ENCODE measurements around the gene ARL5A.
A peak's percentile ranks its signal among the peaks of the same experiment; 100 is the strongest.

ARL5A gene

DNA sequence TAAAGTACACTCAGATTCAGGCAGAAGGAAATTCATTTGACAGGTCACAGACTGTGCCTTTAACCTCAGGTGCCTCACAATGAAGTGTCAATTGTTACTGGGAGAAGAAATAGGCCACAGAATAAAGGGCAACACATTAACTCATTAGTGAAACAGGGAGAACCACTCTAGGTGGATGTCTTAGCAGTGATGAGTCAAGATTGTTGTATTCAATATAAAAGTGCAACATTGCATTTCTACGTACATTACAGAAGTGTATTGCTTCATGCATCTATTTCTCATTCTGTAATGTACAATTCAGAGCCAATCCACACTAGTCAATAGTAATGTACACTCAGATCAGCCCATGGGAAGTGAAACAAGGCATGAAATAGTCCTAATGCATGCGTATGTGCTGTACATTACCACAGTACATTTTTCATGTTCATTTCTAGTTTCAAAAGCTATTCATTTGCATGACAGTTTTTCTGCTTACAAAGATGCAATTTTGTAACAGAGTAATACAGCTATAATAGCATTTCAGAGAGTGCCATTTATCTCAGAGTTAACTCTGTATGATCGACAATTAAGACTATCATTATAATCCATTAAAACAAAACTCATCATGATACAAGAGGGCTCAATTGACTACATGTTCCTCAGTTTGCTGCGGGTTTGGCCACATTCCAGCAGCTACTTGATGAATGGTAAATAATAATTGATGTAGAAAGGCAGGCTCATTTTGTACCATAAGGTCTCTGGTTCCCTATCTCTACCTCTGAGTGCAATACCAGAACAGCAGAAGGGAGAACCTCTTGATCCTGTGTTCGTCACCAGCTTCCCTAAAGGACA, 12.2 kb upstream of the ARL5A start:
- no peak for DNase-seq

DNA sequence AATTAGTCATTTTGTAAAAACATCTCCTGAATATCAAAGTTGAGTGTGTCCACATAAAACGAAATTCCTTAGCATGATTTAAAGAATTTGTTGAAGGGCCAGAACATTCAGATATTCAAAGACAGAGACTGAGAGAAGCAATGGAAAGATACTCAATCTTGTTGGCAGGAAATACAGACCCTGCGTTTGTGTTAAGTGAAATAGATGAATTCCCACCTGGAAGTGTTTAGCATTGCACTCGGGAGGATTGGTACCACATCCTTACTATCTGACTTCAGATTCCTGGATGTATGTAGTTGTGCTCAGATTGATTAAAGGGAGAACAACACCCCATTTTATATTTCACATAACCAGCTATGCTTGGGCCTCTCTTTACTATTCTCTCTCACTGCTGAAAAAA, 9.7 kb upstream of the ARL5A start:
- DNase-seq, result no peak

DNA sequence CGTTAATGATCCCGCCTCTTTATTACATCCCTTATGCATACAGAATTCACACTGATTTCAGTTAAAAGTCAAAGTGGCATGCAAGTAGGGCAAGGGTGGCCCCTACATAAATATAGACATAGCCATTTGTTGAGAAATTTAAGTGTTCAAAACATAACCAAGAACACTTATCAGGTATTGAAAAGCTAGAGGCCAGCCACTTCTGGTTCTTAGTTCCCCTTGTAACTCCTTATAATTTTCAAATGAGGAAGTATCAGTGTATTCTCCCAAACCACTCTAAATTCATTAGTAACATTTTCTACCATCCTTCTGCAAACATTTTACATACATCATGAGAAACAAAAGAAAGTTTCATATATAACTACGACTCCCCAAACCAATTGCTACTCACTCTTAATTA, 5.8 kb upstream of the ARL5A start:
- no peak for DNase-seq

DNA sequence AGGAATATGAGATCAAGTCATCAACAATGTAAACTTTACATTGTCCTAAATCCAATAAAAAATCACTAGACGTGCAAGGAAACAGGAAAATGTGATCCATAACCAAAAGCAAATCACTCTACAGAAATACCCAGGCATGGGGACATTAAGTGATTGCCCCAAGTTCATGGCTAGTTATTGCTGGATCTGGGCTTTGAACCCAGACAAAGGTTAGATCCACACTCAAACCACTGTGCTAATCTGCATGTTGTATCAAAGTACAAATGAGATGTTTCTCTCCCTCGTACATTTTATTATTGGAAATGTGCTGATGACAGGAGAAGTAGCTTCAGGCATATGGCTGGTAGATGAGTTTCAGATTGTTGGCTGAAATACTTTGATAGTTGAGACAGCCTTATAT, 2.7 kb upstream of the ARL5A start:
- no peak for DNase-seq

DNA sequence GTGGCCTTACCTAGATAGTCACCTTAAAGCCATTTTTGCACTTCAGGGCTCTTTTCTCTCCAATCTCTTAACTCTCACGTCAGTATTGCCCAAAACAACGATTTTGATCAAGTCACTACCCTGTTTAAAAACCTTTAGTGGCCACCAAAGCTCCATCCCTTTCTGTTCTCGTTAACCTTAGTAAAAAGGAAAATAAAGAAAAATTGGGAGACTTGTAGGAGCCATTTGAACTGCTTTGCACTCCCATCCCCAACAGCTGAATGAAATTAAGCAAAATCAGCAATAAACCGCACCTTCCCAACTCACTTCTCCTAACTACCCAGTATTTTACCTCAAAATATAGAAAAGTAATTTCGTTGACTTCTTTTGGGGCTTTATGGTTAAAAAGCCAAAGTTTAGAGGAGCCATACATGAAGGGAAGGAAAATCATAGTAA, 686 bp upstream of the ARL5A start:
- DNase-seq, result no peak

DNA sequence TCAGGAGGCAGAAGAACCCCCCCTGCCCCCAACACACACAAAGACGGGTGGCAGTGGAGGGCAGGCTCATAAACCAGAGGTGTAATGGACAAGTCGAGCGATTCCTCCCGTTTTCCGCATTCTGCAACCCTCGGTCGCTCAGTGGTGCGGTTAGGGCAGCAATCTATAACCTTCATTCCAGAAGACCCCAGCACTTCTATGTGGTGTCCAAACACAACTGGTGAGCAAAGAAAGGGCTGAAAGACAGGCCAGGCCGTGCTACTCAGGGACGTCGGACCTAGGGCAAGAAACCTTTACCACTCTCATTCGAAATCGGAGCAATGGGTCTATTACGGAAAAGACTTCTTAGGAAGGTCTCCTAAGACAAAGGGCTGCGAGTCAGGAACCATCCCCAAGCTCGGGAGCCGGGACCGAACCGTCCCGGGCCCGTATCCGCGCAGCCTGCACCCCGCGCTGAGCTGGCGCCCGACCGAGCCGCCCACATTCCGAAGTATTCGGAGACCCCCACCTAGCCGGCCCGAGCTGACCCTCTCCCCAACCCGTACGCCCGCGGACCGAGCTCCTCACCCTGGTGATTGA, 568 bp downstream of the ARL5A start:
- peak in 7 of 14 donors; percentile 36 to 59 (median 48) for DNase-seq

DNA sequence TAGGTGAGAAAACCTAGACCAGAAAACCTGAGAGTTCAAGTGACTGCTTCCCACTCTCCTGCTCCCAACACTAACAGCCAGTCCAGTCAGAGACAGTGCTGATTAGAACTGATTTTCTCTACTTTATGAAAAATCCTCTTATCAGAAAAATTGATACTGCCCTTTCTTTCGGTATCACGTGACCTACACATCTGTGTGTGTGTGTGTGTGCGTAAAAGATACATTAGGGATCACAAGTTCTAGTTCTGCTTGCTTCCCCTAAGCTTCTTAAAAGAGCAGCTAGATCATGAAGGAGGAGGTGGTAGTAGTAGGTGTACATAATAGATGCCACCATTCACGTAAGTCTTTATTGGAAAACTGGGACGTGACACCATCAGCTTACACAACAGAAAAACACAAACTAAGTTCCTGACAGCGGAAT, 1.5 kb downstream of the ARL5A start:
- DNase-seq, result peak in 1 of 14 donors; percentile 42

DNA sequence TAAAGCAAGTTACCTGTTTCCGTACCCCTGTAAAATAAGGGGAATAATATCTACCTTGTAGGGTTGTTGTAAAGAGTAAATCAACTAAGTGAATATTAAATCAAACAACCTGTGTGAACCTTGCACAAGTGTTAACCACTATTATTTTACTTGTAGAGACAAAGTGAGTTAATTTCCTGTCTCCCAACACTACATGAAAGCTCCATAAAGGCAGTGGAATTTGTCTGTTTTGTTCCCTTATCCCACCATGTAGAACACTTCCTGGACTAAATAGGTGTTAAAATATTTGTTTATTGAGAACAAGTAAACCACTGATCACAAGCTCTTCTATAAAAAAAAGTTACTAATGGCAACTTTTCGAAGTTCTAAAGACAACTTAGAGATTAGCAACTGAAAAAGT, 3.3 kb downstream of the ARL5A start:
- no peak for DNase-seq

DNA sequence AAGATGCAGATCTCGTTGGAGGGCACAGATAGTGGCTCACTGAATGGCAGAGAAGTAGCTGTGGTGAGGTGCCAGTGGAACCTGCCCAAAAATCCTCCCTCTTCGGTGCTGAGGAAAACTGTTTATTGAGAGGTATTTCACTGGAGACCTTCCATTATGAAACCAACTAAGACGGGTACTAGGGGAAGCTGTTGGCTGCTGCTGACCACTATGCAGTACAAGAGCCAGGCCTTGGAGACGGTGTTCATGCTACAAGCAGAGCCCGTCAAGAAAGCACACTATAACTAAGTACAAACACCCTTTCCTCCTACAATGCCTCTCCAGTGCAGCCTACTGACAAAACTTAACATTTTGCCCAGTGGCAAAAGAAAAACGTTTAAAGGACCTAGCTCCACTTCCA, 4.6 kb downstream of the ARL5A start:
- DNase-seq, result peak in 6 of 14 donors; percentile 6 to 58 (median 14)

DNA sequence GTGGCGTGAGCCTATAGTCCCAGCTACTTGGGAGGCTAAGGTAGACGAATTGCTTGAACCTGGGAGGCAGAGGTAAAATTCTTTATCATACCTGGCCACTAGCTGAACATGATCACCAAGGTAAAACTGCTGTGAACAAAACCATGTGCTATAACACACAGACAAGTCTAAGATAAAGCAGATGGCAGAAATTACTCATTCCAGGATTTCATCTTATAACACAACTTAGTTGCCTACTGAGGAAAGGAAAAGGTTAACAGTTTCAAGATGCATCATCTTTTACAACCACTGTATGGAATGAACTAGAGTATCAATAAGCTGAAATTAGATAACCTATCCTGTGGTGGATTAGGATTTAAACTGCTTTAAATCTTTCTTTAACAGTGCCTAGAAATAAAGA, 8.3 kb downstream of the ARL5A start:
- no peak for DNase-seq

DNA sequence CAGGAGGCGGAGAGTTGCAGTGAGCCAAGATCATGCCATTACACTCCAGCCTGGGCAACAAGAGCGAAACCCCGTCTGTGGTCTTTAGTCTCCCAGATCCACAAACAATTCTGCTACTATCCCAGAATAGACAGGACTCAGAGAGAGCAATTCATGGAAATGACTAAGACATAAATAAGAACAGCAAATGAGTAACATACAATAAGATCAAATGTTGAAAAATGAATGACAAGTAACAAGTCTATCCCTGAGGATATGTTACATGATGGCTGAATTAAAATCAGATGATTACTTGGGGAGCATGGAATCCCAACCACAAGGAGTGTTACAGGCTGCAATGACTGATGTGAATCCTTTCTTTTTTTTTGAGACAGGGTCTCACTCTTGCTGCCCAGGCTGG, 10.3 kb downstream of the ARL5A start:
- DNase-seq, result no peak

DNA sequence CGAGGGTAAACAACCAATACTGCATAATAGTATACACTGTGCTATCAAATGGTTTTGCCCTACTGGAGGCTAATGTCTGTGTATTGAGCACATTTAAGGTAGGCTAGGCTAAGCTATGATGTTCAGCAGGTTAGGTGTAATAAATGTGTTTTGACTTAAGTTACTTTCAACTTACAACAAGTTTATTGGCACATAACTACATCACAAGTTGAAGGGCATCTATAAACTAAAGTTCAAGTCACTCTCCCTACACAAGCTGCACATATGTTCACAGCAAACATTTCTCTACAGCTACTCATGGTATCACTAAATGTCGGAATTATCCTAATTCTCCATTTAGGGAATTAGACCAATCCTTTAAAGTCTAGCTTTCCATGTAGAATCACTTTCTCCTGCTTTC, 11.4 kb downstream of the ARL5A start:
- DNase-seq, result no peak

DNA sequence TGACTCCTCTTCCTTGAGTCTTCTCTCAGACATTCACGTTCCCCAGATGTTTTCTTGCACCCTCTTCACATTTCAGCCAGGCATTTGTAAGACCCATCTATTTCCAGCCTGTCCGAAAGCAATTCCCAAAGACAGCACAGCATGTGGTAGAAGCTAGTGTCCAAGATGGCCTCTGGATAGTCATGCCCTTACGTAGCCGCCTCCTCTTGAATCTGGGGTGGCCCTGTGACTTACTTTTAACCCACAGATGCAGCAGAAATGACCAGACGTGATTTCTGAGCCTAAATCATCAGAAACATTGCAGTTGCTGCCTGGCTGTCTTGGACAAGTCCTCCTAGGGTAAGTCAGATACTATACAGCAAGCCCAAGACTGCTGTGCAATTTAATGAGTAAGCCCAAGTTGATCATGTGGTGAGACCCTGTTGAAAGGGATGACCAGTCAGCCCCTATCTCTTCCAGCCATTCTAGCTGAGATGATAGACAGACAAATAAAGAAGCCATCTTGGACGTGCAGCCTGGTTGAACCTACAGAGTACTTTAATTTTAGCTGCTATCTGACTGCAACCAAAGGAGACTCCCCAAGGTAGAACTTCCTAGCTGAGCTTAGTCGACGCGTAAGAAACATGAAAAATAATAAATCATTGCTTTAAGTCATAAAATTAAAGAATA, 12.3 kb downstream of the ARL5A start:
- no peak for DNase-seq

DNA sequence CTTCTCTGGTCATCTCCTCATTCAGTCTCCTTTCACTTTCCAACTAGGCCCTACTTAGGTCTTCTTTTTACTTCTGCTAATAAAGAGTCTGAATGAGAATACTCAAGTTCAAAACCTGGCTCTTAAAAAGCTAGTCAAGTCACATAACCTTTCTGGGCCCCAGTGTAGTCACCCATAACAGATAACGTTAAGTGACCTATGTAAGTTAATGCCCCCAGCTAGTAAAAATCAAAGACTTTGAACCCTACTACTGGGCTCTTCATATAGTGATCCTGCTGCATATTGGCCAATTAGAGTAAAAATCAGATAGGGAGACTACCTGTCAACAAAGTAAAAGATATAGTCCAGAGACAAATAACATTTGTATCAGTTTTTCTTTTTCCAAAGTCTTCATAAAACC, 17.7 kb downstream of the ARL5A start:
- no peak for DNase-seq

DNA sequence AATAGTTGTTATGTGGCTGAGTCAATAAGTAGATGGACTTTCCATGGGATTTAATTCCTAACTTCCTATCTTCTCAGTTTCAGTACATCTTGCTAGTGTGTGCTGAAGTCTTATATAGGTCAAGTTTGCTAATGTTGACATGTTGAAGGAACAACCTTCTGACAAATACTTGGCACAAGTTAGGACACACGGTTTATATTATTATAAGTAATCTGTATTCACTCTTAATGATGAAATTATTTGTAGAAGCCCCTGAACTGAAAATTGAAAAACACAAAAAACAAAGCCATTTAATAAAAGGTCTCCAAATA, 19.2 kb downstream of the ARL5A start:
- no peak for DNase-seq

DNA sequence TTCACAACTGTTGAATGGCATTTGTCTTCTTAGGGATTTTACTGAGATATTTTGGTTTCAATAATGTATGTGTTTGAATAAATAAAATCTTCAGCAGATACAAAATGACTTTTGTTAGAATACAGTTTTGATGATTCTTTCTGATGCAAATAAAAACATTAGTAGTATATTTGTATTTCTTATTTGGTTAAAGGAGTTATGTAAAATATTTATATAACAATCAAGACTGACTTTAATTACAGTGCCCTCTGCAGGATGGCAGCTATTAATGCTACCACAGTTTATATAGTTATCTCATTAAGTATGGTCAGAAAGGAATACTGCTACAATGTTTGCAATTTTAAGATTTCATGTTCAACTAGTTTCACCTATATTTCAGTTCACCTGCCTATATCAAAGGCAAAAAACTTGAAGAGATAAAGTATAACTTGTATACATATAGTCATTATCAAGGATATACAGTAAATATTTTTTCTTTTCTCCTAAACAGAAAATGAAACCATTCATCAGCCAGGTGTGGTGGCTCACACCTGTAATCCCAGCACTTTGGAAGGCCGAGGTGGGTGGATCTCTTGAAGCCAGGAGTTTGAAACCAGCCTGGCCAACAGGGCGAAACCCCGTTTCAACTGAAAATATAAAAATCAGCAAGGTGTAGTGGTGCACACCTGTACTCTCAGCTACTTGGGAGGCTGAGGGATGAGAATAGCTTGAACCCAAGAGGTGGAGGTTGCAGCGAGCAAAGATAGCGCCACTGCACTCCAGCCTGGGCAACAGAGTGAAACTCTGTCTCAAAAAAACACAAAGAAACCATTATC, 19.8 kb downstream of the ARL5A start:
- peak in 1 of 14 donors; percentile 27 for DNase-seq

DNA sequence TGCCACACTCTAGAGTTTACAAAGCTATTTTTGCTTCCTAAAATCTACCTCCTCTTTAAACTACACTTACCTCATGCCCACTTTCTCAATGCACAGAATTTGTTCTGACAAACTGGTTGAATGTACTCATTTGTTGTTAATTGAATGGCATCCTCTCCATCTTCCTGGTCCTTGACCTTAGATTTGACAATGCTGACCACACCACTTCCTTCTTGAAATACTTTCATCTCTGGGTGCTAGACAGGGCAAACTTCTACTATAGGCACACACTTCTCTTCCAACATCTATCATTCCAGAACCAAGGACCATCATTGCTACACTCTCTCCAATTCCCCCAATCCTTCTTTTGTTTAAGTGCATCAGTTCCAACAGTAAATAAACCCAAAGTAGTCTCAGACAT, 22.3 kb downstream of the ARL5A start:
- DNase-seq, result no peak

DNA sequence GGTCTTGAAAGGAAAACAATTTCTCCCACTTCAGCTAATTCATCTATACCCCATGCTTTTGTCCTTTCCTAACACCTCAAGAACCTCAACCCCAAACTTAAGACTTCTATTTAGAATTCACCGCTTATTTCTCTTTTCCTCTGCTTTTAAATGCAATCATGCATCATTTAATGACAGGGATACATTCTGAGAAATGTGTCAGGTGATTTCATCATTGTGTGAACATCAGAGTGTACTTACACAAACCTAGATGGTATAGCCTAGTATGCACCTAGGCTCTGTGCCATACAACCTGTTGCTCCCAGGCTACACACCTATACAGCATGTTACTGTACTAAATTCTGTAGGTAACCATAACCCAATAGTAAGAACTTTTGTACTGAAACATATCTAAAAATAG, 22.9 kb downstream of the ARL5A start:
- DNase-seq, result no peak

DNA sequence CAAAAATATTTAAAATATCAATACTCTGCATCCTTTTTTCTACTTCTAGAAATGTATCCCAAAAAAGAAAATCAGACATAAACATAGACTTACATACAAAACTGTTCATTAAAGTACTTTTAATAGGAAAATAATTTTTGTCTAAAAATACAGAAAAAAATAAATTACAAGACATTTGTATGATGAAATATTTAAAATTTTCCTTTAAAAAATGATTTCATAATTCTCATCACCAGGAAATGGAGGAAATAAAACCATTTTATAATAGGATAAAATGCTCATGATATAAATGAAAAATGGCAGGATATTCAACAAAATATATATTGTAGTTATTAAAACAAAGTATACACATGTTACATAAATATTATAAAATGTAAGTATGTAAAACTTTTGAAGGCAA, 24.4 kb downstream of the ARL5A start:
- DNase-seq, result no peak

DNA sequence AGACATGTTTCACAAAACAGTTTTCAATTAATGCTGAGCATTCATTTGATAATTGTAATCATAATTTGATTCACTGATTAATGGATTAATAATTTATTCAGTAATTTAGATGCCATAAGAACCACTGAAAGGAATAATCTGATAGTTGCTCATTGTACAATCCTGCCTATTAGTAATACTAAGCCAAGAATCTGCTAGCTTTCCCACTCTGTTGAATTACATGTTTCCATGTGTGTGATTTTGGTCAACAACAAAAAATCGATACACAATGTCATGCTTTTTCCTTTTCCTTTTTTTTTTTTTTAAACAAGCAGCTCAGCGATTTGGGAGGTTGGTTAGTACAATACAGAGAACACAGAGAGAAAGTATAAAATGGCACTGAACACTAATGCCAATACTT, 25.9 kb downstream of the ARL5A start:
- no peak for DNase-seq

DNA sequence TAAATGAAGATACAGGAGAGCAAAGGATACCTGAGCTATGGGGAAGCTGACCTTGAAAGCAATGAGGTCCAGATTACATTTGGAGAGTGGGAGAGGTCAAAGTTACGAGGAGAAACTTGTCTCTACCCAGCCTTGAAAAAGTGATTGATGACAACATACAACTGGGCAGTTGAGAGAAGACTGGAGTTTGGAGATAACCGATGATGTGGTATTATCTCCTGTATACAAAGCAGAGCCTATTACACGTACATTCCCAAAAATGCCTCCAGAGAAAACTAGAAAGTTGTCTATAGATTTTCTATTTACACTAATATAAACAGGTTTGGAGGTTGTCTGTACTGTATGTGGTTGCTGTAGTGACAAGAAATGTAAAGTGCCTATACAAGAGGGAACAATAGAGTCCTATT, 28.3 kb downstream of the ARL5A start:
- DNase-seq, result no peak

DNA sequence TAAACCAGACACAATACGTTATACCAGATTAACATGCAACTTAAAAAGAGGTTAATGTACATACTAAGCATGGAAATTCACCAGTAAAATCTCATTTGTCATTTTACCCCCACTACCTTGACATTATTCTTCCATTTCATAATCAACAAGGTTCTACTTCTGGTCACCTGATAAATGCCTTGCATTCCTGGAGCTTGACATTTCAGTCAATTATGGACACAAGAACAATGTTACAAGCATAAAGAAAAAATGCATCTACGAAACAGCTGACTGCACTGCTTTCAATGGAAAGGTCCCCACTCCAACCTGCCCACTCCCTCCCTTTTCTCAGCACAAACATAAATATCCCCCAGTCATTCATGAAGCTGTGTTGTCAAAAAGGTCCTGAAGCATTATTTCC, 31.4 kb downstream of the ARL5A start:
- no peak for DNase-seq

DNA sequence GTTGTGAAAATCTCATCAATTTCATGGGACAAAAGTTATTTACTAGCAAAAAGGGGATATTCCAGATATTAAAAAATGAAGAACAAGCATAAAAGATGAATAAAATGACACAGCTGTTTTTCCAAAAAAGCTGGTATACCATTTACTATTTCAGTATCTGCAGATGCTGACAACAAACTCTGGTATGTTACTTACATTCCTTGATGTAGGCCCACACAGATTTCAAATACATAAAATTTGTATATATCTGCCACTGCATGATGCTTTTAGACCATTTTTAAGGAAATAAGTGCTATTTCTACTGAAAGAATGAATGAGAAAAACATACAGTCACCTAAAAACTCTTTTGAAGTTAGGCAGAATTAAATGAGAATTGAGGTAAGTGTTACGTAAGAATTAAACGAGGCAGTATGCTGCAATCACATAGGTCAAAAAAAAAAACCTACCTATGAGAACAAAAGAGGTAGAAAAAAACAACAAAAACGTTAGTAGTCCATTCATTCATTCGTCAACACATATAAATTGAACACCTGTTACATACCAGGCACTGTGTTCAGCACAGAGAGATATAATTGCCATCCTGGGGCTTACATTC, 32.5 kb downstream of the ARL5A start:
- no peak for DNase-seq

All from C1 segment of cervical spinal cord (tissue), 14 donors.